HG02642 (cell line): ENCODE results near the gene DBN1.

Experiments
- ATAC-seq: cut with Tn5 transposase; IDR thresholded peaks from one replicate; pipeline ENCODE4 v1.9.1; 2021; ENCODE audit warnings: mild to moderate bottlenecking; ENCODE audit not compliant: unreplicated experiment, poor library complexity

Gene DBN1

GRCh38 chr5:177446200-177447065 lies 27.0 kb downstream of the DBN1 start, which contains the start of gene PRR7:
Gene PRR7 (plus strand): TSS chr5:177446814. CDS start chr5:177455068, 8,254 bp downstream.
- ATAC-seq, result peak; percentile 55

DNA sequence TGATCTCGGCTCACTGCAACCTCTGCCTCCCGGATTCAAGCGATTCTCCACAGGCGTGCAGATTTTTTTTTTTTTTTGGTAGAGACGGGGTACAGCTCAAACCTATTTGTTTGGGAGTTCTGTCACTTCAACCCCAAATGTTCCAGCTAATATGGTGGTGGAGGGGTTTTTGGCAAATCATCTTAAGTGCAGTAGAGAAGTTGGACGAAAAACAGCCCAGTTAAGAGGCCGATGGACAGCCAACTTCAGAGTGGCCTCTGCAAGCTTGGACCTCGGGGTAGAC lies 27.6 kb downstream of the DBN1 start:
- ATAC-seq, result no peak

DNA sequence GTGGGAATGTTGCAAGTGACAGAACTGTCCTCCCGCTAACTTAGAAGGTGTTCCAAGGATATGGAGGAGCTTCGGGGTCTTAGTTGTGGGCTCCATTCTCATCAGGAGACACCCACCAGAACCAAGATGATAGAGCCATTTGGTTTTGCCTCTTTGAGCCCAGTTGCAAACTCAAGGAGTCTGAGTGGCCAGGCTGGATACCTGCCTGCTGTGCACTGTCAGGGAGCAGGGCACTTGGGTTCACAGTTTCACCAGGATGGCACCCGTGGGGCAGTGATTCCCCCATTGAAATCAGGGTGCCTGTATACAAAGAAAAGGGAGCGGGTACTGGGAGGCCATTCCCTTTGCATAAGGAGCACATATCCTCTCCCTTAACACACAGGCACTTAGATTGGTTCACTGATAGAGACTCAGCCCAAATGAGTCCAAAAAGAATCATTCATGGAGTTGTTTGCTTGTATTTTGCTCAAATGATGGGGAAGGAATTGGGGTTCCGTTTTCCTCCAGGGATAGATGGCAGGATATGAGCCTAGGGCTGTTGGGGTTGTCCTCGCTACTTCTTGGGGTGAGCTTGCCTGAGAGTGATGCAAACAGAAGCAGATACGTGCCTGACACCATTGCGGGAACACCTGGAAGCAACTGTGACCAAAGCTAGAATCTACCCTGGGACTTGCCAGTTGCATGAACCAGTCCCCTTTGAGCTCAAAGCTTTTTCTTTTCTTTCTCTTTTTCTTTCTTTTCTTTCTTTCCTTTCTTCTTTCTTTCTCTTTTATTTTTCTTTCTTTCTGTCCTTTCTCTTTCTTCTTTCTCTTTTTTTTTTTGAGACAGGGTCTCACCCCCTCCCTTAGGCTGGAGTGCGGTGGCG lies 28.1 kb downstream of the DBN1 start:
- no peak for ATAC-seq

- no peak for ATAC-seq
Measured at GRCh38 chr5:177444106-177445051, 29.1 kb downstream of the DBN1 start.

DNA sequence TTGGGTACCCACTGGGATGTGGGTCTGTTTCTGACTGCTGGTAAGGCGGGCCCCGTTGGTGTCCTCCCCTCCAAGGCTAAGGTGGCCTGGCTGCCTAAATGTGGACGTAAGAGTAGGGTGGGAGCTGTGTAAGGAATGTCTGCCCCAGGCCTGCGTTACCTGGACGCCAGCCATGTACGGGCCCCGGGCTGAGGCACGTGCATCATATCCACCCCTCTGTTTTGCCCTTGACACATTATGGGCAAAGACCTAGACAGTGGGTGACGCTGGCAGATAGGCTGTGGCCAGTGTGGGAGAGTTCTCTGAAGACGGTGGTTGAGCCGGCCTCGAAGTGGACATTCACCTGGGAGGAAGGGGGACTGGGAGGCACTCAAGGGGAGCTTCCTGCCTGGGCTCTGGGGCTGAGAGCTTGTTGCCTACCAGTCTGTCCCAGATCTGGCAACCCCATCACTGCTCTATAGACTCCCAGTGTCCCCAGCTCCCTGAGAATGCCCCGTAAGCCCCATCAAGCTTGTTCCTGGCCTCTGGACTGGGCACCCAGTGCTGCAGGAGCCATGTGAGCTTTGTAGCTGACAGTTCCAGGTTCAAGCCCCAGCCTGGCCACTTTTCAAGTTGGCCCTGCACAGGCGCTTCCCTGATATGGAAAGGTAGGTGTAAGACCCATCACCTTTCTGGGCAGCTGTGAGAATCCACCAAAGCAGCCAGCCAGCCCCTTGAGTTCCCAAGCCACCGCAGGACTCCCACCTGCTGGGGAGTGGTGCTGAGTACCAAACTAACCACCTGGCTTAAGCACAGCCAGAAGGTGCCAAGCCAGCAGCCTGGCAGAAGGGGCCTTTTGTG lies 30.1 kb downstream of the DBN1 start:
- no peak for ATAC-seq

DNA sequence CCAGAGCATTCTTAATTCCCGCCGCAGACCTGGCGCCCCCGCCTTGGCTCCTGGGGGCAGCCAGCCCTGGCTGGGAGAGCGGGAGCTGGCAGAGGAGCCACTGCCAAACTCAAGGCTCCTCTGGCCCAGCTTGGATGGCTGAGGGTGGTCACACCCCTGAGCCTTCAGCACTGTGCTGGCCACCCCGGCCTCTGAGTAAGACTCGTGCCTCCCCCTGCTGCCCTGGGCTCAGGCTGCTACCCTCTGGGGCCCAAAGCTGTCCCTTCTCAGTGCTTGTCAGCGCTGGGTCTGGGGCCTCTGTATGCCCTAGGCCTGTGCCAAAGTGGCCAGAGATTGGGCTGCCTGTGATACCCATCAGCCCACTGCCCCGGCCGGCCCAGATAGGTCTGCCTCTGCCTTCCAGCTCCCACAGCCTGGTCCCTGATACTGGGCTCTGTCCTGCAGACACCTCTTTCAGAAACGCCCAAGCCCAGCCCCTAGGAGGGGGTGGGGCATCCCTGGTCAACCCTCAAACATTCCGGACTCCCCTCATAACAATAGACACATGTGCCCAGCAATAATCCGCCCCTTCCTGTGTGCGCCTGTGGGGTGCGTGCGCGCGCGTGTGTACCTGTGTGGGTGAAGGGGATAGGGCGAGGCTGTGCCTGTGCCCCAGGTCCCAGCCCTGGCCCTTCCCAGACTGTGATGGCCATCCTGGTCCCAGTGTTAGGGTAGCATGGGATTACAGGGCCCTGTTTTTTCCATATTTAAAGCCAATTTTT lies 31.2 kb downstream of the DBN1 start:
- no peak for ATAC-seq

GRCh38 chr5:177440990-177441780 lies 32.2 kb downstream of the DBN1 start:
- no peak for ATAC-seq

- no peak for ATAC-seq
Measured at GRCh38 chr5:177440211-177440989, 33.0 kb downstream of the DBN1 start.

DNA sequence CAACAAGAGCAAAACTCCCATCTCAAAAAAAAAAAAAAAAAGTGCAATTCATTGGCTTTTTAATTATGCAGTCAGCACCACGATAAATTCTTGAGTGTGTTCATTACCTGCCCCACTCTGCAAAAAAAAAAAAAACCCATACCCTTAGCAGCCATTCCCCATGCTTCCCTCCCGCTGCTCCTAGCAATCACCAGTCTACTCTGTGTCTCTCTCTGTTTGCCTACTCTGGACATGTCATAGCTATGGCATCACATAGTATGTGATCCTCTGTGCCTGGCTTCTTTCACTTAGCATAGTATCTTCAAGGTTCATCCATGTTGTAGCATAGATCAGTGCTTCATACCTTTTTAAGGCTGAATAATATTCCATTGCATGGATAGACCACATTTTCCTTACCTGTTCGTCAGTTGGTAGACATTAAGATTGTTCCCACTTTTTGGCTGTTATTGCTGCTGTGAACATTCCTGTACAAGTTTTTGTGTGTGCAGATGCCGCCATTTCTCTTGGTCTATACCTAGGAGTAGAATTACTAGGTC lies 33.8 kb downstream of the DBN1 start:
- ATAC-seq, result no peak

DNA sequence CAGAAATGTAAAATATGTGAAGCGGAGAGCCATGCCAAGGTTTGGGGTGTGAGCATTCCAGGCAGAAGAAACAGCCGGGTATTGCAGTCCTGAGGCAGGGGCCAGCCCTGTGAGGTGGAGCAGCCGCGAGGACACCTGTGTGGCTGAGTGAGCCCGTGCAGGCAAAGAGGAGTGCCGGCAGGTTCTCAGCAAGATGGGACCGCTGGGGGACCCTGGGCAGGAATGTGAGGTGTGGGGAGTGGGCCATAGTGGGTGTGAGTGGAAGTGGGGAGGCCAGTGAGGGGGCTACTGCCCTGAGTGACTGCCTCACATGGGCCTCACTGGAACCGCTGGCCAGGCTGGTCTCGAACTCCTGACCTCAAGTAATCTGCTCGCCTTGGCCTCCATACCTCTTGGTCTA lies 35.0 kb downstream of the DBN1 start:
- no peak for ATAC-seq

- ATAC-seq, result no peak
Measured at GRCh38 chr5:177437623-177438022, 35.8 kb downstream of the DBN1 start.

GRCh38 chr5:177435847-177436536 lies 37.4 kb downstream of the DBN1 start:
- no peak for ATAC-seq

DNA sequence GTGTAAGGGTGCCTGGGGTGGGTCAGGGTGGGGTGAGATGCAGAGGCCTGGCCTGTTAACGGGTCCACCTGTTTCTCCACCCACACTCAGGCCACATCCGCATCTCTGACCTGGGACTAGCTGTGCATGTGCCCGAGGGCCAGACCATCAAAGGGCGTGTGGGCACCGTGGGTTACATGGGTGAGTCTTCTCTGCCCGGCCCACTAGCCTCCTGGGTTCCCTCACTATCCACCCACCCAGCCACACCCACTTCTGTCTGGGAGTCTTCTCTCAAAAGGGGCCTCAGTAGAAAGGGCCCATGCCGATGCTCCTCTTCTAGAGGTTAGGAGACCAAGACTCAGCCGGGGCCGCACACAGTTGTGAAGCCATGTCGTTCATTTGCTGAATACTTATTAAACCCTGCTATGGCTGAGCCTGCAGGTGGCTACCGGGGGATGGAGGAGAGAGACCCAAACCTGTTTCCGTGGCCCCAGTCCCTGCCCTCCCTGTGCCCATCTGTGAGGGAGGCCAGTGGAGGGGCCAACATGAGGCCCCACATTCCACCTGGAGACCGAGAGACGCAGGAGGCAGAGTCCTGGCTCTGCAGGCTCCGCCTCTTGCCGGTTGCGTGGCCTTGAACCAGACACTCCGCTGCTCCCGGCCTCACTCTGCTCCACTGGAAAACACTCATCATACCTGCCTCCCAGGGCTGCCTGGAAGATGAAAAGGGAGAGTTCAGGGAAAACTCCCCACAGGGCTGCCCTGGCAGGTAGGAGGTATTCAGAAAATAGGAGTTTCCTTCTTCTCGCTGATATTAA lies 38.3 kb downstream of the DBN1 start:
- ATAC-seq, result no peak

GRCh38 chr5:177434437-177434836 lies 39.0 kb downstream of the DBN1 start:
- ATAC-seq, result no peak

DNA sequence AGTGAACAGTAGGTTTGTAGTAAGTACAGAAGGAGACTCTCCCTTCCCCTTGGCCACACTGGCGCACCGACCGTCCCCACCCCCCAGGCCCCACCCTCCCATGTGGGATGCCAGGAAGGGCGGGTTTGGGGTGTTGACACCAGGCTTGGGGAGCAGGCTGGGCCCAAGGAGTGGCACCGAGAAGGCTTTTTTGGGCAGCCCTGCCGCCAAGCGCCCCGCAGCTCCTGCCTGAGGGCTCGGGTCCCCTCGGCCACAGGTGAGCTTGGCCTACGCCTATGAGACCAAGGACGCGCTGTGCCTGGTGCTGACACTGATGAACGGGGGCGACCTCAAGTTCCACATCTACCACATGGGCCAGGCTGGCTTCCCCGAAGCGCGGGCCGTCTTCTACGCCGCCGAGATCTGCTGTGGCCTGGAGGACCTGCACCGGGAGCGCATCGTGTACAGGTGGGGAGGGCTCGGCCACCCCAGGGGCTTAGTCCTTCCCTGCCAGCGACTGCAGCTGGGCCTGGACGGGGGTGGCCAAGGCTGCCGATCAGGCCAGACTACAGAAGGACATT lies 39.7 kb downstream of the DBN1 start:
- ATAC-seq, result no peak
